Cardiac muscle cell (in vitro differentiated cells and primary cell): ENCODE data around the gene ADAMTS3. TPM values are rescaled to one million over a fixed set of nuclear protein-coding genes. Genes with fewer than 3 reads are reported as not detected.

ENCODE experiments used
- DNase-seq, 2 donors: peaks; one replicate each; pipeline versions ENCODE4 v3.0.0 to v3.0.0-alpha.2; 2010 to 2017; ENCODE audit warnings: low read depth in 1 of 2, low spot score in 1 of 2
- H3K27ac ChIP-seq: fragments of 200-600 bp; sonication (generic); 2 replicates; pipeline ENCODE4 v1.5.1; 2016
- H3K27me3 ChIP-seq: fragments of 200-600 bp; sonication (generic); 2 replicates; pipeline ENCODE4 v1.6.0; 2016; ENCODE audit warnings: control low read depth
- H3K36me3 ChIP-seq: fragments of 200-600 bp; sonication (generic); 2 replicates; pipeline ENCODE4 v1.5.1; 2016; ENCODE audit warnings: control low read depth
- H3K4me1 ChIP-seq: fragments of 200-600 bp; sonication (generic); 2 replicates; pipeline ENCODE4 v1.8.1; 2017; ENCODE audit warnings: low read depth, mild to moderate bottlenecking, mixed run types
- H3K4me3 ChIP-seq: fragments of 200-600 bp; sonication (generic); 2 replicates; pipeline ENCODE4 v1.5.1; 2016; ENCODE audit warnings: mild to moderate bottlenecking
- H3K9me3 ChIP-seq: fragments of 200-600 bp; sonication (generic); 2 replicates; pipeline ENCODE4 v1.5.1; 2017; ENCODE audit warnings: low read depth, mild to moderate bottlenecking, control low read depth
- polyA plus RNA-seq: library from polyadenylated mRNA; unstranded; fragments of >200 nt; fragmentation: Nextera tagmentation; extraction: Ambion mirVana; gene quantifications from 2 replicates; pipeline ENCODE4 v1.2.1, GENCODE V29; 2016
- total RNA-seq: library from RNA; depleted of rRNA; stranded (reverse); fragments of >200 nt; gene quantifications from 2 replicates; pipeline ENCODE4 v1.2.3, GENCODE V29; 2016
- TF ChIP-seq, protein P1 (sequence below): IDR thresholded peaks from 2 replicates; pipeline ENCODE4 v1.5.1; 2012; ENCODE audit warnings: low read depth, mild to moderate bottlenecking, low read length

ADAMTS3 gene
- total and polyA plus RNA-seq, 2 experiments from 2014 or later: 1.2 to 14.7 TPM

DNA sequence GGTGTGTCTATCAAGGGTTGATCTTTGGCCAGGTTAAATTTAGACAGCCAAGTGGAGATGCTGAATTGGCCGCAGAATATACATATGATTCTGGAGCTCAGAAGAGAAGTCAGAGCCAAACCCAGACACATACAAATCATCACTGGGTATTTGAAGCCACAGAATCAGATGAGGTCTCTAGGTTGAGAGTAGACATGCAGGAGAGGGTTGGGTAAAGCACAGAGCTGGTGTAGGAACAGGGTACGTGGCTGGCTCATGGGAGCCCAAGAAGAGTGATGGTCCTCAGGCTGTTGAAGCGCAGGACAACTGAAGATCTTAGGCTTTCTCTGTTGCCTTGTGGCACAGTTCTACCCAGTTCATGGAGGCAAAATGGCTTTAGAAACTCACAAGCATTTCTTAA lies 37.7 kb downstream of the ADAMTS3 start:
- no peak for DNase-seq
- Histone ChIP-seq H3K27me3 (no peaks in the 10 kb centered on the region), H3K9me3 (no peaks in the 10 kb centered on the region), H3K36me3 (no peaks in the 10 kb centered on the region), H3K4me1 (peaks cover 16% of the 10 kb centered on the region), H3K4me3 (no peak overlapping the region), H3K27ac (no peak overlapping the region)
- TF ChIP-seq, protein P1, sequence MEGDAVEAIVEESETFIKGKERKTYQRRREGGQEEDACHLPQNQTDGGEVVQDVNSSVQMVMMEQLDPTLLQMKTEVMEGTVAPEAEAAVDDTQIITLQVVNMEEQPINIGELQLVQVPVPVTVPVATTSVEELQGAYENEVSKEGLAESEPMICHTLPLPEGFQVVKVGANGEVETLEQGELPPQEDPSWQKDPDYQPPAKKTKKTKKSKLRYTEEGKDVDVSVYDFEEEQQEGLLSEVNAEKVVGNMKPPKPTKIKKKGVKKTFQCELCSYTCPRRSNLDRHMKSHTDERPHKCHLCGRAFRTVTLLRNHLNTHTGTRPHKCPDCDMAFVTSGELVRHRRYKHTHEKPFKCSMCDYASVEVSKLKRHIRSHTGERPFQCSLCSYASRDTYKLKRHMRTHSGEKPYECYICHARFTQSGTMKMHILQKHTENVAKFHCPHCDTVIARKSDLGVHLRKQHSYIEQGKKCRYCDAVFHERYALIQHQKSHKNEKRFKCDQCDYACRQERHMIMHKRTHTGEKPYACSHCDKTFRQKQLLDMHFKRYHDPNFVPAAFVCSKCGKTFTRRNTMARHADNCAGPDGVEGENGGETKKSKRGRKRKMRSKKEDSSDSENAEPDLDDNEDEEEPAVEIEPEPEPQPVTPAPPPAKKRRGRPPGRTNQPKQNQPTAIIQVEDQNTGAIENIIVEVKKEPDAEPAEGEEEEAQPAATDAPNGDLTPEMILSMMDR: no peak

- H3K27me3 ChIP-seq: no peaks in the 10 kb centered on the region
- H3K4me1 ChIP-seq: peaks cover 28% of the 10 kb centered on the region
- no peaks in the 10 kb centered on the region for H3K9me3 ChIP-seq
These were observed 39.7 kb downstream of the ADAMTS3 start for GRCh38 chr4:72529148-72529822.

DNA sequence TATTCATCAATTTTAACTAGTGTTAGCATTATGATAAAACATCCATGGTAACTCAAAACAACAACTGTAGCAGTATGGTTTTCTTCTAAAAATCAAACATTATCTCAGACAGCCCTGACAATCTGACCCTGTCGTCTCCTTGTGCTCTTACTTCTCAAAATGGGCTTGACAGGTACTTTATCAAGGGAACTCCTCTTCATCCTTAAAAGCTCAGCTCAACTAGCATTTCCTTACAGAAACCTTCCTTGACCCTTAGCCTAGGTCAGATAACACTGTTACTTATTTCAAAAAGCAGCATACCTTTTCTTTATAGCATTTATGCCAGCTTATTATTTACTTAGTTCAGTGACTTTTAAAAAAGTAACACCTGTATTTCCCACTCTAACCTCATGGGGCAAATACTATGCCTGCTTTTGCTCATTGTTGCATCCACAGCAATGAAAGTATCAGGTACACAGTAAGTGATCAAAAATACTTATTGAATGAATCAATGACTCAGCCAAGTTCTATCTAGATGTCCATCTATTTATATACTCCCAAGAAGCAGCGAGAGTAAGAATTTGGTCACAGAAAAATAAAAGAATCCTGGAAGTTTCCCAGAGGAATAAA lies 41.9 kb downstream of the ADAMTS3 start:
- Histone ChIP-seq H3K27ac (peak overlapping the region; percentile 79), H3K9me3 (no peaks in the 10 kb centered on the region)
- TF ChIP-seq, protein P1: no peak

More at GRCh38 chr4:72529148-72529822, 39.7 kb downstream of the ADAMTS3 start:
- DNase-seq: no peak
- H3K36me3 ChIP-seq: no peaks in the 10 kb centered on the region
- H3K27ac ChIP-seq: no peak overlapping the region
- TF ChIP-seq, protein P1: no peak
- no peak overlapping the region for H3K4me3 ChIP-seq

DNA sequence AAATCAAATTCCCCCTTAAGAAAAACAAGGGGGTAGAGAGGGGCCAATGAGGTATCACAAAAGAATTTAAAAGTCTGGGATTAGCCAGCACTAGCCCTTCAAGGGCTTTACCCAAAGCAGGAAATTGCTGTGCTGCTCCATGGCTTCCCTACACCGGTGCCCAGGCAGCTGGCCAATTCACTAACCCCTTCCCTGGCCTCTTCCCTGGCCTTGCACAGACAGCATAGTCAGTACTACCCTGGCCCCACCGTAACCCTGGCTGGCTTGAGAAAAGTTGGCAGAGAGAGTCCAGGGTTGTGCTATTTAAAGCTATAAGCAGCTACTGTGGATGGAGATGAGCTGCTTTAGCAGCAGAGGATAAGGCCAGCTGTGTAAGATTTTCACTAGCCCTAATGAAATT lies 43.1 kb downstream of the ADAMTS3 start:
- H3K4me3 ChIP-seq: no peak overlapping the region
- peaks cover 28% of the 10 kb centered on the region for H3K4me1 ChIP-seq
- no peaks in the 10 kb centered on the region for H3K36me3 ChIP-seq
- no peaks in the 10 kb centered on the region for H3K27me3 ChIP-seq
- H3K9me3 ChIP-seq: no peaks in the 10 kb centered on the region
- peak overlapping the region; percentile 85 for H3K27ac ChIP-seq
- TF ChIP-seq, protein P1: no peak
- DNase-seq: peak; percentile 81 to 91

More for the DNA sequence above, 41.9 kb downstream of the ADAMTS3 start:
- H3K36me3 ChIP-seq: no peaks in the 10 kb centered on the region
- DNase-seq: no peak
- peaks cover 28% of the 10 kb centered on the region for H3K4me1 ChIP-seq
- no peaks in the 10 kb centered on the region for H3K27me3 ChIP-seq
- no peak overlapping the region for H3K4me3 ChIP-seq

DNA sequence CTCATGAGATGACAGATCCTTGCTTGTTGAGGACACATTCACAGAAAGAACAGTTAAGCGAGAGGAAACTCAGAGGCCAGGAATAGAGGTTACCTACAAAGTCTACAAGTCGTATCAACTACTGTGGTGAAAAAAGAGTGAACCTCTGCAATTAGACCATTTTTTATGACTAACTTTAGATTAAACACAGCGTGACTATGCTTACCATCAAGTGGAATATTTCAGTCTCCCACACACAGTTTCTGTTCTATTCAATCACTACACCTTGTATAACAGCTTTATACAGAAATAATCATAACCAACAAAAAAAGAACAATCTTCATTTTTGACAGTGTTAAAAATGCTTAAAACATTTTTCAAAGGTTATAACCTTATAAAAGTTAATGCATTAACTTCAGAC lies 46.6 kb downstream of the ADAMTS3 start:
- H3K4me1 ChIP-seq: peaks cover 23% of the 10 kb centered on the region
- no peaks in the 10 kb centered on the region for H3K9me3 ChIP-seq
- H3K4me3 ChIP-seq: no peak overlapping the region
- no peak for DNase-seq
- H3K27ac ChIP-seq: no peak overlapping the region
- no peaks in the 10 kb centered on the region for H3K27me3 ChIP-seq
- TF ChIP-seq, protein P1: no peak
- H3K36me3 ChIP-seq: no peaks in the 10 kb centered on the region
